ENCODE results near the gene HPSE2.

HPSE2 gene

DNA sequence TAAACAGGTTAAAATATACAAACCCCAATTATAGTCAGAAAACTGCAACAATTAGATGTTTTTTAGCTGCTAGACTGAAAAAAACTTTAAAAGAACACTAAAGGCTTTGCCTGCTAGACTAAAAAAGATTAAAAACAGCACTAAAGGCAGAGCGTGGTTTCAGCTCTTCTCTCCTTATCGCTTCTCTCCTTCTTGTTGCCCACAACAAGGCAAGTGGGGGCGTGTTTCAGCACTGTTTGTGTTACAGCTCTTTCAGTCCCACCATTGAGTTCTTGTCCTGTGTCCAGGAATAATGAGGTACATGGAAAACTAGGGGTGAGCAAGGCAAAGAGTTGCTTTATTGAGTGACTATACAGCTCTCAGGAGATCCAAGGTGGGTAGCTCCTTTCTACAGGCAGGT, 112.3 kb downstream of the HPSE2 start:
- no peaks in the 10 kb centered on the region for H3K36me3 ChIP-seq (ENCODE audit: control insufficient read depth in 4 of 4, insufficient read depth in 4 of 4, low read length in 3 of 4)
- ChIA-PET CTCF (no interaction called here), POLR2A (no interaction called here)
- no peak overlapping the region for H3K4me3 ChIP-seq (ENCODE audit: control insufficient read depth in 1 of 7, extremely low read depth in 1 of 7, insufficient read depth in 4 of 7, low read depth in 2 of 7, low read length in 6 of 7)
- WGBS (ENCODE audit: insufficient coverage), result 82% methylated on average over 2 of the region's 3 CpGs
- H3K4me1 ChIP-seq (ENCODE audit: control extremely low read depth in 1 of 4, control insufficient read depth in 4 of 4, insufficient read depth in 4 of 4, low read length in 3 of 4), result no peaks in the 10 kb centered on the region
- peak in 1 of 3 donors; percentile 2 for DNase-seq
- H3K27ac ChIP-seq (ENCODE audit: insufficient read depth in 1 of 2, low read depth in 1 of 2, low read length in 2 of 2, poor library complexity in 1 of 2, severe bottlenecking in 2 of 2), result no peak overlapping the region
- H3K9me3 ChIP-seq (ENCODE audit: control extremely low read depth in 1 of 5, control insufficient read depth in 4 of 5, insufficient read depth in 2 of 5, low read depth in 1 of 5, low read length in 4 of 5), result peaks cover 0 to 13% (median 4%) of the 10 kb centered on the region in 5 experiments
- no peaks in the 10 kb centered on the region for H3K27me3 ChIP-seq (replicated peaks in 2 of 5; ENCODE audit: control insufficient read depth in 4 of 5, insufficient read depth in 5 of 5, low read length in 4 of 5)

DNA sequence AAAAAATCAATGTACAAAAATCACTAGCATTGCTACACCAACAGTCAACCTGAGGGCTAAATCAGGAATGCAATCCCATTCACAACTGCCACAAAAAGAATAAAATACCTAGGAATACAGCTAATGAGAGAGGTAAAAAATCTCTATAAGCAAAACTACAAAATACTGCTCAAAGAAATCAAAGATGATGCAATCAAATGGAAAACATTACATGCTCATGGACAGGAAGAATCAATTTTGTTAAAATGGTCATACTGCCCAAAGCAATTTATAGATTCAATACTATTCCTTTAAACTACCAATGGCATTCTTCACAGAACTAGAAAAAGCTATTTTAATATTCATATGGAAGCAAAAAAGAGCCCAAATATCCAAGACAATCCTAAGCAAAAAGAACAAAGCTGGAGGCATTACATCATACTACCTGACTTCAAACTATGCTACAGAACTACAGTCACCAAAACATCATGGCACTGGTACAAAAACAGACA, 116.3 kb downstream of the HPSE2 start:
- peaks cover 0 to 3% (median 0%) of the 10 kb centered on the region in 4 experiments for H3K4me1 ChIP-seq (ENCODE audit: control extremely low read depth in 1 of 4, control insufficient read depth in 4 of 4, insufficient read depth in 4 of 4, low read length in 3 of 4)
- ChIA-PET POLR2A (no interaction called here), CTCF (no interaction called here)
- DNase-seq, result no peak
- no peak overlapping the region for H3K27ac ChIP-seq (ENCODE audit: insufficient read depth in 1 of 2, low read depth in 1 of 2, low read length in 2 of 2, poor library complexity in 1 of 2, severe bottlenecking in 2 of 2)
- H3K4me3 ChIP-seq (ENCODE audit: control insufficient read depth in 1 of 7, extremely low read depth in 1 of 7, insufficient read depth in 4 of 7, low read depth in 2 of 7, low read length in 6 of 7), result no peak overlapping the region
- no peaks in the 10 kb centered on the region for H3K27me3 ChIP-seq (replicated peaks in 2 of 5; ENCODE audit: control insufficient read depth in 4 of 5, insufficient read depth in 5 of 5, low read length in 4 of 5)
- peaks cover 0 to 6% (median 0%) of the 10 kb centered on the region in 5 experiments for H3K9me3 ChIP-seq (ENCODE audit: control extremely low read depth in 1 of 5, control insufficient read depth in 4 of 5, insufficient read depth in 2 of 5, low read depth in 1 of 5, low read length in 4 of 5)
- no peaks in the 10 kb centered on the region for H3K36me3 ChIP-seq (ENCODE audit: control insufficient read depth in 4 of 4, insufficient read depth in 4 of 4, low read length in 3 of 4)

DNA sequence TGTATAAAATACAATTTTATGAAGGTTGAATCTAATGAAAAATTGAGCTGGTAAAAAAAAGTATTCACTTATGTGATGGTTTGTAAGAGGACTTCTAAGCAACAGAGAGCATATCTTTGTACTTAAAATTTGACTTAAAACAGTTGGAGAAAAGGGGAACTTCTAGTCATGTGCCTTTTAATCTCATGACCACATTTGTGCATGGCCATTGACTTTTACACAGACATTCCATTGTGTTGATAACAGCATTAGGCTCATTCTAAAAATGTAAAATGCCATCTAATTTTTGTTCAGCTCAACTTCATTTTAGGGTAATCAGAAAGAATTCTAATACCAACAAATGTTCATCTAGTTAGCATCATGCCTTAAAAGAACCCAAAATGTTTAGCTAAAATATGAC, 119.9 kb downstream of the HPSE2 start:
- H3K27me3 ChIP-seq (replicated peaks in 2 of 5; ENCODE audit: control insufficient read depth in 4 of 5, insufficient read depth in 5 of 5, low read length in 4 of 5), result no peaks in the 10 kb centered on the region
- peak; percentile 31 to 79 (median 69) for DNase-seq
- H3K4me1 ChIP-seq (ENCODE audit: control extremely low read depth in 1 of 4, control insufficient read depth in 4 of 4, insufficient read depth in 4 of 4, low read length in 3 of 4), result peaks cover 0 to 3% (median 0%) of the 10 kb centered on the region in 4 experiments
- no peaks in the 10 kb centered on the region for H3K9me3 ChIP-seq (ENCODE audit: control extremely low read depth in 1 of 5, control insufficient read depth in 4 of 5, insufficient read depth in 2 of 5, low read depth in 1 of 5, low read length in 4 of 5)
- H3K27ac ChIP-seq (ENCODE audit: insufficient read depth in 1 of 2, low read depth in 1 of 2, low read length in 2 of 2, poor library complexity in 1 of 2, severe bottlenecking in 2 of 2), result peak overlapping the region in 1 of 2 experiments; percentile 64
- CTCF ChIA-PET, result no interaction called here
- POLR2A ChIA-PET, result no interaction called here
- H3K4me3 ChIP-seq (ENCODE audit: control insufficient read depth in 1 of 7, extremely low read depth in 1 of 7, insufficient read depth in 4 of 7, low read depth in 2 of 7, low read length in 6 of 7), result no peak overlapping the region
- no peaks in the 10 kb centered on the region for H3K36me3 ChIP-seq (ENCODE audit: control insufficient read depth in 4 of 4, insufficient read depth in 4 of 4, low read length in 3 of 4)

DNA sequence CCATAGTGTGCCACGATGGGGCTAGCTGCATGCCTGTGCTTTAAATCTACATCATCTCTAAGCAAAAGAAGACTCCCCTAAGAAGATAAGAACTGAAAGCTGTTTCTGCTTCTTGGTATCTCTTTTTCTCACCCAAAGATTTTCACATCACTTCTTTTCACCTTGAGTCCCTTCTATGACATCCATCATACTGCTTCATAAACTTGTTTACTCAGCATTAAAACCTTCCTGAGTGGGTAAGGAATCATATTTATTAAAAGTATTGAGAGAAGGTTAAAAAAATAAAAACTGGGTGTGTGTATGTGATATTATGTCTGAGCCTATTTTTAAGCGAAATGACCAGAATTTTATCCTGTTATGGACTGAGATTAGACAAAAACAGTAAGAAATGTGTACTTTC, 150.3 kb downstream of the HPSE2 start:
- H3K4me3 ChIP-seq (ENCODE audit: control insufficient read depth in 1 of 7, extremely low read depth in 1 of 7, insufficient read depth in 4 of 7, low read depth in 2 of 7, low read length in 6 of 7), result no peak overlapping the region
- ChIA-PET POLR2A (no interaction called here), CTCF (no interaction called here)
- no peaks in the 10 kb centered on the region for H3K4me1 ChIP-seq (ENCODE audit: control extremely low read depth in 1 of 4, control insufficient read depth in 4 of 4, insufficient read depth in 4 of 4, low read length in 3 of 4)
- DNase-seq, result no peak
- no peaks in the 10 kb centered on the region for H3K36me3 ChIP-seq (ENCODE audit: control insufficient read depth in 4 of 4, insufficient read depth in 4 of 4, low read length in 3 of 4)
- H3K9me3 ChIP-seq (ENCODE audit: control extremely low read depth in 1 of 5, control insufficient read depth in 4 of 5, insufficient read depth in 2 of 5, low read depth in 1 of 5, low read length in 4 of 5), result no peaks in the 10 kb centered on the region
- H3K27ac ChIP-seq (ENCODE audit: insufficient read depth in 1 of 2, low read depth in 1 of 2, low read length in 2 of 2, poor library complexity in 1 of 2, severe bottlenecking in 2 of 2), result no peak overlapping the region
- H3K27me3 ChIP-seq (replicated peaks in 2 of 5; ENCODE audit: control insufficient read depth in 4 of 5, insufficient read depth in 5 of 5, low read length in 4 of 5), result no peaks in the 10 kb centered on the region
- WGBS (ENCODE audit: insufficient coverage), result 95% methylated on average over 2 of the region's 2 CpGs

DNA sequence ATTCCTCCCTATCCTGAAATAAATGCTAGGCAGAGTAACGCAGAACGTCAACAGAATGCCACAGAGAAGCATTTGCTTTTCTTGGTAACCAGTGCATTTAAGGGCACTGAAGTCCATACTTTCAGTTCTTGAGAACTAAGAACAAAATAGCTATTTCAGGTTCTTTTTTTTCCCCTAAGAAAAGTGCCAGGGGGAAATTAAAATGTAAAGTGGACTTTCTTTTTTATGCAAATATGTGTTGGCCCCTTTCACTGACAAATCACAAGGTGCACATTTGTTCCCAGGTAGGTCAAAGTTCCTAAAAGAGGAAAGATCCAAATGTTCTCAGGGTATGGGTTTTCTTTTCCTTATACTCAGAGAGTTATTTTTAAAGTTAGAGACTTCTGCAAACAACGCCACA, 151.5 kb downstream of the HPSE2 start:
- no peaks in the 10 kb centered on the region for H3K9me3 ChIP-seq (ENCODE audit: control extremely low read depth in 1 of 5, control insufficient read depth in 4 of 5, insufficient read depth in 2 of 5, low read depth in 1 of 5, low read length in 4 of 5)
- no peaks in the 10 kb centered on the region for H3K4me1 ChIP-seq (ENCODE audit: control extremely low read depth in 1 of 4, control insufficient read depth in 4 of 4, insufficient read depth in 4 of 4, low read length in 3 of 4)
- no peak for DNase-seq
- WGBS (ENCODE audit: insufficient coverage), result 36% methylated on average over 2 of the region's 3 CpGs
- no peaks in the 10 kb centered on the region for H3K27me3 ChIP-seq (replicated peaks in 2 of 5; ENCODE audit: control insufficient read depth in 4 of 5, insufficient read depth in 5 of 5, low read length in 4 of 5)
- CTCF ChIA-PET, result no interaction called here
- POLR2A ChIA-PET, result no interaction called here
- no peak overlapping the region for H3K27ac ChIP-seq (ENCODE audit: insufficient read depth in 1 of 2, low read depth in 1 of 2, low read length in 2 of 2, poor library complexity in 1 of 2, severe bottlenecking in 2 of 2)
- no peak overlapping the region for H3K4me3 ChIP-seq (ENCODE audit: control insufficient read depth in 1 of 7, extremely low read depth in 1 of 7, insufficient read depth in 4 of 7, low read depth in 2 of 7, low read length in 6 of 7)
- no peaks in the 10 kb centered on the region for H3K36me3 ChIP-seq (ENCODE audit: control insufficient read depth in 4 of 4, insufficient read depth in 4 of 4, low read length in 3 of 4)

DNA sequence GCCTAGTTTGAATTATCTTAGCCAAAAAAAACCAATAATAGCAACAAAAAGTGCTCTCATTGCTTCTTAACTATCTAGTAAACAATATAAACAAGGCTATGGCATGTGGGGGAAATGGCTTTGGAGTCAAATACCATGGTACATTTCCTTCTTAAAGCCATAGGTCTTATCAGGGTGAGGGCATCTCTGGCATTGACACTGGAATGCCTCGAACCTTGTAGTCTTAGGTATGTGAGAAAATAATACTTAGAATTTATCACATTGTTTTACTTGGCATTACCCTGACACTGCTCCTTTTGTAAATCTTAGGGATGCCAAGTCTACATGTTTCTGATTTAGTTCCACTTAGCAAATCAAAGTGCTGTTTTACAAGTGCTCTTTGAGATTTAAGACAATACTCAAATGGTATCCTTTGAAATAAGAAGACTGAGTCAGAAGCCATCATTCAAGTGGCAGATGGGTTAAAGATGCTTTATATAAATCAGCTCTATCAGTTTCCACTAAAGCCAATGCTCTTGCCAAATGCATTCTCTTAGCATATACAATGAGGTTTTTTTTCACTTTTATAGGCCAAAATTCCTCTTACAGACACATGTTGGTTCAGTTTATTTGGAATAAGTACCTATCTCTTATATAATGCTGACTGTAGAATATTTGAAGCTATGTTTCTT, 155.2 kb downstream of the HPSE2 start:
- Histone ChIP-seq H3K27ac (ENCODE audit: insufficient read depth in 1 of 2, low read depth in 1 of 2, low read length in 2 of 2, poor library complexity in 1 of 2, severe bottlenecking in 2 of 2) (no peak overlapping the region), H3K27me3 (replicated peaks in 2 of 5; ENCODE audit: control insufficient read depth in 4 of 5, insufficient read depth in 5 of 5, low read length in 4 of 5) (no peaks in the 10 kb centered on the region), H3K9me3 (ENCODE audit: control extremely low read depth in 1 of 5, control insufficient read depth in 4 of 5, insufficient read depth in 2 of 5, low read depth in 1 of 5, low read length in 4 of 5) (no peaks in the 10 kb centered on the region), H3K4me3 (ENCODE audit: control insufficient read depth in 1 of 7, extremely low read depth in 1 of 7, insufficient read depth in 4 of 7, low read depth in 2 of 7, low read length in 6 of 7) (no peak overlapping the region), H3K36me3 (ENCODE audit: control insufficient read depth in 4 of 4, insufficient read depth in 4 of 4, low read length in 3 of 4) (no peaks in the 10 kb centered on the region), H3K4me1 (ENCODE audit: control extremely low read depth in 1 of 4, control insufficient read depth in 4 of 4, insufficient read depth in 4 of 4, low read length in 3 of 4) (no peaks in the 10 kb centered on the region)
- DNase-seq, result no peak
- POLR2A ChIA-PET, result no interaction called here
- CTCF ChIA-PET, result no interaction called here
- no CpG with 5 or more reads among the region's 1 CpG for WGBS (ENCODE audit: insufficient coverage)

DNA sequence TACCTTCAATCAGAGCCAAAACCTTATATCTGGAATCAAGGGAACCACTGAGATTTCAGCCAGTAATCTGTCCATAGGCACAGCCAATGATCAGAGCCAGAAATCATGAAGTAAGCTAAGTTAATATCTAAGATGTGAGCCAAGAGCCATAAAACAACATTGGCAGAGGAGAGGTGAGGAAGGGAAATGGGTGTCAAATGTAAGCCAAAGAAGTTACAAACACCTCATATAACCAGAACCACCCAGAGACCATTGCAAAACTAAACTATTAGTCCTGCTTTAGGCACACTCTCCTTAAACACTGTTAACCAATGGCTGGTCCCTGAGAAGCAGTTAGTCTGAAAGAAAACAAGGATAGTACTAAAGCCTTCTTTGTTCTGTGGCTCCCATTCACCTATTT, 173.1 kb downstream of the HPSE2 start:
- H3K9me3 ChIP-seq (ENCODE audit: control extremely low read depth in 1 of 5, control insufficient read depth in 4 of 5, insufficient read depth in 2 of 5, low read depth in 1 of 5, low read length in 4 of 5), result no peaks in the 10 kb centered on the region

More for the DNA sequence above, 173.1 kb downstream of the HPSE2 start:
- Histone ChIP-seq H3K4me1 (ENCODE audit: control extremely low read depth in 1 of 4, control insufficient read depth in 4 of 4, insufficient read depth in 4 of 4, low read length in 3 of 4) (no peaks in the 10 kb centered on the region), H3K27me3 (replicated peaks in 2 of 5; ENCODE audit: control insufficient read depth in 4 of 5, insufficient read depth in 5 of 5, low read length in 4 of 5) (no peaks in the 10 kb centered on the region), H3K27ac (ENCODE audit: insufficient read depth in 1 of 2, low read depth in 1 of 2, low read length in 2 of 2, poor library complexity in 1 of 2, severe bottlenecking in 2 of 2) (no peak overlapping the region), H3K4me3 (ENCODE audit: control insufficient read depth in 1 of 7, extremely low read depth in 1 of 7, insufficient read depth in 4 of 7, low read depth in 2 of 7, low read length in 6 of 7) (no peak overlapping the region), H3K36me3 (ENCODE audit: control insufficient read depth in 4 of 4, insufficient read depth in 4 of 4, low read length in 3 of 4) (no peaks in the 10 kb centered on the region)
- POLR2A ChIA-PET, result no interaction called here
- no peak for DNase-seq
- CTCF ChIA-PET, result interaction anchor here (0.8 kb wide), 1 partner anchor 68 kb away, joined by 3 read pairs; no protein-coding TSS in a partner anchor
